Activated naive CD8-positive, alpha-beta T cell treated with anti-CD3 and anti-CD28 coated beads, Interleukin-2, amount 50 U/mL, for 24 hours (primary cell): ENCODE results near the gene IFI6.
"Not testable (repeated sequence)": the region's sequence is repeated elsewhere in the genome, so short reads cannot be mapped to it uniquely, and the experiment has no call there.

ENCODE experiments used
- ATAC-seq: fragments of 150-1000 bp; cut with Tn5 transposase; one replicate; pipeline ENCODE4 v1.10.0; 2021
- DNase-seq: peaks from one replicate; pipeline ENCODE4 v3.0.0; 2021
- H3K27ac Mint-ChIP-seq: one replicate; pipeline ENCODE4 v1.8.0; 2021; ENCODE audit warnings: mild to moderate bottlenecking, mixed read lengths
- H3K27me3 Mint-ChIP-seq: one replicate; pipeline ENCODE4 v1.8.0; 2021; ENCODE audit warnings: mixed read lengths
- H3K36me3 Mint-ChIP-seq: one replicate; pipeline ENCODE4 v1.8.0; 2021; ENCODE audit warnings: low read depth, mixed read lengths
- H3K4me1 Mint-ChIP-seq: one replicate; pipeline ENCODE4 v1.8.0; 2021; ENCODE audit warnings: mixed read lengths
- H3K4me3 Mint-ChIP-seq: one replicate; pipeline ENCODE4 v1.8.0; 2021; ENCODE audit warnings: mild to moderate bottlenecking, moderate library complexity, mixed read lengths
- H3K9me3 Mint-ChIP-seq: one replicate; pipeline ENCODE4 v1.8.0; 2021; ENCODE audit warnings: mixed read lengths

IFI6 gene

DNA sequence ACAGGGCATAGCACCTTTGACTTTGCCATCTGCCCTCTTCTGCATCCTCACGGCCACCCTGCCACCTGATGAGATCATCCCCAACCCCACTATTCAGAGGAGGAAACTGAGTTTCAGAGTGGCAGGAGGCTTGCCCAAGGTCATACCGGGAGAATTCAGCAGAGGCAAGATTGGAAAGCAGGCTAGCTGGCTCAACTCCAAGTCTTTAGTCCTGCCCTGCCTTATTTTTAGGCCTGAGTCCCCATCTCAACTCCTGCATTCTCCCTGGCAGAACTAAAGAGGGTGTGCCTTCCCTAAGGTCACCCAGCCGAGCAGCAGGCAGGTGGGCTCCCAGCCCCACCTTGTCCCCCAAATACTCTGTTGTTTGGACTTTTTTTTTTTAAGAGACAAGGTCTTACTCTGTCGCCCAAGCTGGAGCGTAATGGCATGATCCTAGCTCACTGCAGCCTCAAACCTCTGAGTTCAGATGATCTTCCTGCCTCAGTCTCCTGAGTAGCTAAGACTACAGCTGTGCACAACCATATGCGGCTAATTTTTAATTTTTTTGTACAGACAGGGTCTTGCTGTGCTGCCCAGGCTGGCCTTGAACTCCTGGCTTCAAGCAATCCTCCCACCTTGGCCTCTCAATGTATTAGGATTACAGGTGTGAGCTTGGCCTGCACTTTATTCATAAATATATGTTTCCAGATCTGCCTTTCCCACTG, 23.2 kb downstream of the IFI6 start:
- no peak for DNase-seq
- Mint-ChIP-seq H3K27ac (no peak overlapping the region), H3K27me3 (no peaks in the 10 kb centered on the region)

DNA sequence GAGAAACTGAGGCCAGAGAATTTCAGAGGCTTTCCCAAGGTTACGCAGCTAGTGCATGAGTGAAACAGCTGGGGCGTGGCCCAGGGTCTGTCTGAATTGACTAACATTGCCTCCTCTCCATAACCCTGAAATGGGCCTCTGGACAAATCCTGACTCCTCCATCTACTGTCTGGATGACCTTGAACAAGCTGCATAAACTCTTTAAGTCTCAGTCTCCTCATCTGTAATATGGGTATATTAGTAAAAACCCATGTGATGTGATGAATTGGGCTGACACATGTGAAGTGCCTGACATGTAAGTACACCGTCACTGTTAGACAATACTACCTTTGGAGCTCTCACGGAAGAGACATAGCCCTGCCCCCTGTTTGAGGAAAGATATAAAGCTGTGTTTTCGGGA, 24.7 kb downstream of the IFI6 start:
- Mint-ChIP-seq H3K4me1 (peaks cover 30% of the 10 kb centered on the region), H3K4me3 (no peak overlapping the region), H3K27ac (no peak overlapping the region), H3K9me3 (no peaks in the 10 kb centered on the region), H3K36me3 (no peaks in the 10 kb centered on the region), H3K27me3 (no peaks in the 10 kb centered on the region)
- ATAC-seq (no peak), DNase-seq (no peak)

More for the DNA sequence above, 23.2 kb downstream of the IFI6 start:
- ATAC-seq = no peak
- Mint-ChIP-seq H3K4me1 (peaks cover 26% of the 10 kb centered on the region), H3K4me3 (no peak overlapping the region), H3K36me3 (no peaks in the 10 kb centered on the region), H3K9me3 (no peaks in the 10 kb centered on the region)

DNA sequence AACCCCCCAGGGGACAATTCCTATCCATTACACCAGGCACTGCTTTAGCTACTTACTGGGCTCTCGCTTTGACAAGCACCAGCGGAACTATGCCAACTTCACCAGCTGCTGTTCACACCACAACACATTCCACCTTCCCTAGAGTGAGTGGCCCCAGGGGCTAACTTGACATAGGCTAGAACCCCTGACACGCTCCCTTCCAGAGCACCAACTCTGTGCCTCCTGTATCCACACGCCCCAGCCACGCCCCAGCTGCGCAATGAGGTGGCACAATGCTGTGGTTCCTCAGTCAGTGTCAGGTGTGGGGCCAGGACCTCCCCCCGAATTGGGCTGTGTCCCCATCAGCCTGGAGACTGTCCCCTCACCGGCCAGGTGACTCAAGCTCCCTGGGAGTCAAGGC, 25.3 kb downstream of the IFI6 start:
- Mint-ChIP-seq H3K4me1 (peaks cover 30% of the 10 kb centered on the region), H3K27ac (no peak overlapping the region), H3K36me3 (no peaks in the 10 kb centered on the region), H3K4me3 (no peak overlapping the region), H3K9me3 (no peaks in the 10 kb centered on the region), H3K27me3 (no peaks in the 10 kb centered on the region)
- DNase-seq (no peak), ATAC-seq (no peak)

DNA sequence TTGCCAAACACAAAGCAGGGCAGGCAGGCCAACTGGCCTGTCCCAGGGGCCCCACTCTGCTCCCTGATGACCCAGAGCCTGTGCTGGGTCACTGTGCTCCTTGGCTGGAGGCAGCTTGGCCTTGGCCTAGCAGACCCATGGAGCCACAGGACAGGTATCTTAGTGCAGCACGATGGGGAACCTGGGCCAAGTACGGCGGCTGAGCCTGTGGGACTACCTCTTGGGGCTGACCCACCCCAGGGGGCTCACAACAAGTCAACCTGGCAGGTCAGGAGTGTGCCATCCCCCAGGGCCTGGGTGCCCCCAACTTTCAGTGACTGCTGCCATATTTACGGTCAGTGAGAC, 26.9 kb downstream of the IFI6 start:
- H3K27me3 Mint-ChIP-seq = no peaks in the 10 kb centered on the region
- H3K27ac Mint-ChIP-seq = no peak overlapping the region
- H3K4me3 Mint-ChIP-seq = no peak overlapping the region
- no peaks in the 10 kb centered on the region for H3K36me3 Mint-ChIP-seq
- peaks cover 18% of the 10 kb centered on the region for H3K4me1 Mint-ChIP-seq
- ATAC-seq (no peak), DNase-seq (no peak)
- H3K9me3 Mint-ChIP-seq = no peaks in the 10 kb centered on the region

DNA sequence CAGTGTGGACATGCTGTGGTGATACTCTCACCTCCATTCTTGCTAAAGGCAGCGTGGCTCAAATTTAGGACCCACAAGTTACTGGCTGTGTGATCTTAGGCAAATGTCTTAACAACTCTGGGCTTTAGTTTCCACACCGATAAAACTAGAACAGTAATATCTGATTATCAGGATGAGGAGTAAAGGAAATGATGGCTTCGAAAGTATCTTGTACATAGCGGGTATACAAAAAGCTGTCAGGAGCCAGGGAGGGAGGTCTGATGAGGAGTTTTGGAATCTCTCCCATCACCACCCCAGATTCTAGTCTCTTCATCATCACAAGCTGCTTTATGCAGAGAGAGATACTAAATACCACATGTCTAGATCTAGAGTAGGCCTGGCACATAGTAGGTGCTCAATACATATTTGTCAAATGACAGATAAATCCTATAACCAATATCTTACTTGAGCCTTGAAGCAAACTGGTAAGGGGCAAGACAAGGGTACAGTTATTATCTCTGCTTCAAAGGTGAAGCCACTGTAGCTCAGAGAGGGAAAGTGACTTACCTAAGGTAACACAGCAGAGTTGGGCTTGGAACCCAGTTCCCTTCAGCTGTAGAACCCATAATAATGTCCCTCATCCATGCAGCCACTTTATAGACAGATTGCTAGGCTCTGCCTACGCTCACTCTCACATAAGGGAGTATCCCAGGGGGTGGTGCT, 27.5 kb downstream of the IFI6 start:
- ATAC-seq = no peak
- DNase-seq = no peak
- no peaks in the 10 kb centered on the region for H3K36me3 Mint-ChIP-seq
- H3K27me3 Mint-ChIP-seq = no peaks in the 10 kb centered on the region
- H3K4me3 Mint-ChIP-seq = no peak overlapping the region
- H3K27ac Mint-ChIP-seq = no peak overlapping the region
- H3K9me3 Mint-ChIP-seq = no peaks in the 10 kb centered on the region
- H3K4me1 Mint-ChIP-seq = peaks cover 14% of the 10 kb centered on the region

DNA sequence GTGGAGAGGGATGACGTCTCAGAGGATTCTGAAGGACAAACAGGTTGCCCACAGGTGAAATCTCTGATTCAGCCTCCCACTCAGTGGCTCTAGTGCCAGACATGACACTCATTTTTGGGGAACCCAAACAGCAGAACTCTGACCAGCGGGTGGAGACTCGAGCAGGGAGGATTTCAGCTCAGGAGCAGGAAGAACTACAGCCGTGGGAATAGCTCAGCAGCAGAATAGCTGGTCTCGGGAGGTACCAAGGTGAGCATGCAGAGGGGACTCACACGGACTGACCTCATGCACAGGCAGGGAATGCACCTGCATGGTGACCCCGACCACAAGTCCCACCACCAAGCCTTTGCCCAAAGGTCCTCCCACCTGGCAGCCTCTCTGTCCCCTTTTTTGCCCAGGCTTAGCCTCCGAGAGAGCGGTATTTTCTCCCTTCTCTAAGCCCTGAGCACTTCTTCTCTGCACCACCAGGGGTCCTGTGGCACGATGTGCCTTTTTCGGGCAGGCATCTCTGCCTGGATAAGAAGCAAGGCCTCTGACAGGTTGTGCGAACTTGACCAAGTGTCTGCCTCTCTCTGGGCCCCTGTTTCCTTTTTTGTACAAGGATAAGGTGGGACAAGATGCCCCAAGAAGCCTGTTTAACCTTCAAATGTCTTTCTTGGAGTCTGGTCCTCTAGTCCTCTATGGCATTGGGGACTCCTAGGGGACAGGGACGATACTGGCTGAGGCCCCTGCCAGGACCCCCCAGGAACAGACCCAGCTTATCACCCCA, 28.2 kb downstream of the IFI6 start:
- peak; percentile 75 for DNase-seq
- Mint-ChIP-seq H3K4me1 (peaks cover 15% of the 10 kb centered on the region), H3K36me3 (no peaks in the 10 kb centered on the region), H3K27me3 (no peaks in the 10 kb centered on the region), H3K27ac (peak overlapping the region; percentile 18), H3K4me3 (no peak overlapping the region), H3K9me3 (no peaks in the 10 kb centered on the region)
- ATAC-seq = peak; percentile 95

DNA sequence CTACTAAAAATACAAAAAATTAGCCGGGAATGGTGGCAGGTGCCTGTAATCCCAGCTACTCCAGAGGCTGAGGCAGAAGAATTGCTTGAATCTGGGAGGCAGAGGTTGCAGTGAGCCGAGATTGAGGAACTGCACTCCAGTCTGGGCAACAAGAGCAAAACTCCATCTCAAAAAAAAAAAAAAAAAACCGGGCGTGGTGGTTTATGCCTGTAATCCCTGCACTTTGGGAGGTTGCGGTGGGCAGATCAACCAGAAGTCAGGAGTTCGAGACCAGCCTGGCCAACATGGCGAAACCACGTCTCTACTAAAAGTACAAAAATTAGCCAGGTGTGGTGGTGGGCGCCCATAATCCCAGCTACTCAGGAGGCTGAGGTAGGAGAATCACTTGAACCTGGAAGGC, 31.5 kb downstream of the IFI6 start:
- H3K27me3 Mint-ChIP-seq, DNase-seq, H3K36me3 Mint-ChIP-seq, H3K9me3 Mint-ChIP-seq, H3K4me3 Mint-ChIP-seq, H3K27ac Mint-ChIP-seq, ATAC-seq: not testable (repeated sequence)
- H3K4me1 Mint-ChIP-seq = peaks cover 43% of the 10 kb centered on the region

DNA sequence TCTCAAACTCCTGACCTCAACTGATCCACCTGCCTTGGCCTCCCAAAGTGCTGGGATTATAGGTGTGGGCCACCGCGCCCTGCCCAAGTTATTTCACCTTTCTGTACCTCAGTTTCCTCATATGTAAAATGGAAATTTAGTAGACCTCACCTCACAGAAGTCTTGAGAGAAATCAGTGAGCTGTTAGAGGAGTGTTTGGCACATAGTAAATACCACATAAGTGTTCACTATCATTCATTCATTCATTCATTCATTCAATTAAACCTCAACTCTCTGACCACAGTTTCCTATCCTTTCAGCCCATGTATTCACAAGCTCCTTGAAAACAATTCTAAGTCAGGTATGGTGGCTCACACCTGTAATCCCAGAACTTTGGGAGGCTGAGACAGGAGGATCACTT, 33.2 kb downstream of the IFI6 start:
- Mint-ChIP-seq H3K4me1 (peaks cover 46% of the 10 kb centered on the region), H3K4me3 (no peak overlapping the region), H3K27me3 (no peaks in the 10 kb centered on the region), H3K27ac (no peak overlapping the region), H3K9me3 (no peaks in the 10 kb centered on the region), H3K36me3 (no peaks in the 10 kb centered on the region)
- ATAC-seq (no peak), DNase-seq (no peak)

DNA sequence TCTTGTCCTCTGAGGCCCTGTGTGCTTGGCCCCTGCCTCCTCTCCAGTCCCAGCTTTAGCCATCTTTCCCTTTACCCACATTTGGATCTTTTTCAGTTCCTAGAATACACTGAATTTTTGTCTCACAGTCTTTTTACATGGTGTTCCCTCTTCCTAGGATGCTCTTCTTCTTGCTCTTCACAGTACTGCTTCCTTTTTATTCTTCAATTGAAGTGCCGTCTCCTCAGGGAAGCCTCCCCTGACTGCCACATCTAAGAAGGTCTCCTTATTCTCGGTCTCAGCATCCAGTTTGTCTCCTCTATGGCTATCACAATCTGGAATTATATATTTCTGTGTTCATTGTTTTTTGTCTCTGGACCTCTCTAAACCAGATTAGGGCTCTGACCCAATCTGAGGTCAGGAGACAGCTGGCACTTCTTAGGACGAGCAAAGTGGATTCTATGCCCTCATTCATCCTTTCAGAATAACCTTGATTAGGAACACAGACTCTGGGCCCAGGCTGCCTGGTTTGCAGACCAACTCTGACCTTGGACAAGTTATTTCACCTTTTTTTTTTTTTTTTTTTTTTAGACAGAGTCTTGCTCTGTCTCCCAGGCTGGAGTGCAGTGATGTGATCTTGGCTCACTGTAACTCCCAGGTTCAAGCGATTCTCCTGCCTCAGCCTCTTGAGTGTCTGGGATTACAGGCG, 33.8 kb downstream of the IFI6 start:
- DNase-seq (no peak), ATAC-seq (no peak)
- H3K27ac Mint-ChIP-seq = no peak overlapping the region
- H3K4me3 Mint-ChIP-seq = no peak overlapping the region
- H3K36me3 Mint-ChIP-seq = no peaks in the 10 kb centered on the region
- H3K27me3 Mint-ChIP-seq = no peaks in the 10 kb centered on the region
- no peaks in the 10 kb centered on the region for H3K9me3 Mint-ChIP-seq
- peaks cover 48% of the 10 kb centered on the region for H3K4me1 Mint-ChIP-seq

DNA sequence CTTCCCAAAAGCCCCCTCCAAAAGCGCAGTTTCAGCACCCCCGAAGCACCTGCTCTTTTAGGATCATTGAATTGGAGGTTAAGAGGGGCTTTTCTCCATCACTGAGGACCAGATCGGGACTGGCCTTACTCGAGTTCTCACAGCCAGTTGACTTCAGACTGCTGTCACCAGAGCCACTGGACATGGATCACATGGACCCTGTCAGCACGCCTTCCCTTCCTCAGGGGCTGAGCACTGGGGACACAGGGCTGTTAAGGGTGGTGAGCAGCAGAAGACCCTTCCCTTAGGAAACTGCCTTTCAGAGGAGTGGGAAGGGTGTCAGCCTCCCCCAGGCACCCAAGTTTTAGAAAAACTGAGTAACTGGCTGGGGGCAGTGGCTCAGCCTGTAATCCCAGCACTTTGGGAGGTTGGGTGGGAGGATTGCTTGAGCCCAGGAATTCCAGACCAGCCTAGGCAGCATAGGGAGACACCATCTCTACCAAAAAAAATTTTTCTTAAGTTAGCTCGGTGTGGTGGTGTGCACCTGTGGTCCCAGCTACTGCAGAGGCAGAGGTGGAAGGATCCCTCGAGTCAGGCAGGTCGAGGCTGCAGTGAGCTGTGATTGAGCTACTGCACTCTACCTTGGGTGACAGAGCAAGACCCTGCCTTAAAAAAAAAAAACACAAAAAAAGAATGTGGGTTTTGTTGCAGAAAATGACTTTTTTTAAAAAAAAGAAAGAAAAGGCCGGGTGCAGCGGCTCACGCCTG, 36.4 kb downstream of the IFI6 start:
- no peak overlapping the region for H3K27ac Mint-ChIP-seq
- H3K36me3 Mint-ChIP-seq = peaks cover 2% of the 10 kb centered on the region
- peaks cover 74% of the 10 kb centered on the region for H3K4me1 Mint-ChIP-seq
- H3K9me3 Mint-ChIP-seq = no peaks in the 10 kb centered on the region
- H3K27me3 Mint-ChIP-seq = peaks cover 3% of the 10 kb centered on the region
- ATAC-seq (no peak), DNase-seq (no peak)
- H3K4me3 Mint-ChIP-seq = peak overlapping the region; percentile 21

DNA sequence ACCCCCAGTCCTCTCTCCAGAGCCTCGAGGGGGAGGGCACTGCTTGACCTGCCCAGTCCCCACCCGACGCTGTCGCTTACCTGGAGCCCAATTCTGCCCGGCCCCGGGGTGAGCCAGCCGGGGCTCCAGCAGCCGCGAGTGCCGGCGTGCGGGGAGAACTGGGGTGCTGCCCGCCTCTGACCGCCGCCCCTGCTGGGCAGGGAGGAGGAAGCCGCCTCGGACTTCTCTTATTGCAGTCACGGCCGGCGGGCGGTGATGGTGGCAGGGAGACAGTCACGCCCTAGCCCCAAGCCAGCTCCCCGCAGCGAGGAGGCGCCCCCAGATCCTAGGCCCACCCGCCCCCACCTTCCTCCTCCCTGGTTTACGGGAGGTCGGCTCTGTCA, 37.0 kb downstream of the IFI6 start, which contains the start of gene FGR:
Gene FGR, minus strand, starts transcription at position 201 of the 383 bp plus-strand sequence. CDS start 11,269 bp downstream, outside the sequence.
- Mint-ChIP-seq H3K4me3 (peak within 1 kb of the TSS; percentile 53), H3K36me3 (peaks cover 2% of the 10 kb centered on the region), H3K27me3 (peaks cover 3% of the 10 kb centered on the region), H3K27ac (no peak within 1 kb of the TSS), H3K4me1 (peaks cover 76% of the 10 kb centered on the region), H3K9me3 (no peaks in the 10 kb centered on the region)
- ATAC-seq (no peak), DNase-seq (no peak)

DNA sequence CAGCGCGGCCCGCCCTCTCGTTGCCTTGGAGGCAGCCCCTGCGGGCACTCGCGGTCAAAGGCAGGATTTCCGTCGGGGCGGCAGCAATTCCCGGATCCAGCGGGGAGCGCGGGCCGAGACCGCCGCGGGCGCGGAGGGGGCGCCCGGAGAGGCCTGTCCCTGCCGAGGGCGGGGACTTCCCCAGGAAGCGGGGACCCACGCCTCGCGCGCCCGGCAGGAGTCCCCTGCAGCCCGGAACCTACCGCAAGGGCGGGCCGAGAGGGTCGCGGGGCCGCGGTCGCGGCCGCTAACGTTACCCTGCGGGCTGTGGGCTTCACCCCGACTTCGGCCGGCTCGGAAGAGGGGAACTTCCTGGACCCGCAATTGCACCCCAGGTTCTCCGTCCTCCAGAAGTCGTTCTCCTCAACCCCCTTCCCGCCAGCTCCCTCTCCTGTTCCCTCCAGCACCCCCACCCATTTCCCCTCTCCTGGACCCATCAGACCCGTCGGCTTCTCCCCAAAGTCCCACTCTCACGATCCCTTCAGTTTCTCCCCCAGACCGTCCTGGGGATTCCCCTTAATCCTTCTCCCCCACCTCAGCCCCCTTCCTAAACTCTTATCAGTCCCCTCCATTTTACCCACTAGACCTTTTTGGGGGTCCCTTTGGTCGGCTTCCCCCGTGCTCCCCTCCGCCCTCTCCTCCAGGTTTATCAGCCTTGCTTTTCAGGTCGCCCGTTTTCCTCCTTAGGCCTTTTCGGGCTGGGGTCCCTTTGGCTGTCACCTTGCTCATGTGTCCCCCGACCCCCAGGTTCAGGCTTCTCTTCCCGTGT, 37.6 kb downstream of the IFI6 start:
- Mint-ChIP-seq H3K4me1 (peaks cover 80% of the 10 kb centered on the region), H3K9me3 (no peaks in the 10 kb centered on the region), H3K4me3 (peak overlapping the region; percentile 53), H3K27ac (no peak overlapping the region), H3K36me3 (peaks cover 2% of the 10 kb centered on the region), H3K27me3 (peaks cover 3% of the 10 kb centered on the region)
- DNase-seq = peak; percentile 54
- no peak for ATAC-seq

DNA sequence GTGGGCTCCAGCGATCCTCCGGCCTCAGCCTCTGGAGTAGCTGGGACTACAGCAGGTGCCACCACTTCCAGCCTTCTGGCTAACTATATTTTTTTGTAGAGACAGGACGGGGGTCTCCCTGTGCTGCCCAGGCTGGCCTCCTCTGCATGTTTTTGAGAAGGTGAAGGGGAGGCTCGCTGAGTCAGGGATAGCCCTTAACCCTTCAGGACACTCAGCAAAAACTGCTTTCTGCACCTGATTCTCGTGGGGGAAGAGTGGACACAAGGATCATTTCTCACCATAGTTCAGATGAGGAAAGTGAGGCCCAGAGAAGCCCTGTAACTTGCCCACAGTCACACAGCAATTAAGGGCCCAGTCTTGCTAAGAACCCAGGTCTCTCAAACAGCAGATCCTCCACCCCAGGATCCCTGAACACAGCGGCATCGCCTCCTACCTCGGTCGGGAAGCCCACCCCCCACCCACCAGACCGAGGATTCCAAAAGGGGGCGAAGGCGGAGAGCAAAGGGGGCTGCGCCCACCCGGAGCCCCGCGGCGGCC, 38.3 kb downstream of the IFI6 start:
- DNase-seq = no peak
- no peak for ATAC-seq
- H3K4me1 Mint-ChIP-seq = peaks cover 83% of the 10 kb centered on the region
- peaks cover 8% of the 10 kb centered on the region for H3K27me3 Mint-ChIP-seq
- peak overlapping the region; percentile 43 for H3K27ac Mint-ChIP-seq
- H3K36me3 Mint-ChIP-seq = peaks cover 2% of the 10 kb centered on the region
- H3K4me3 Mint-ChIP-seq = peak overlapping the region; percentile 49
- H3K9me3 Mint-ChIP-seq = no peaks in the 10 kb centered on the region
